Measurements from ENCODE around the gene FAM118A. TPM values are rescaled to one million over a fixed set of nuclear protein-coding genes. Genes with fewer than 3 reads are reported as not detected.
A peak's percentile ranks its signal among the peaks of the same experiment; 100 is the strongest.
"Not testable (repeated sequence)": the region's sequence is repeated elsewhere in the genome, so short reads cannot be mapped to it uniquely, and the experiment has no call there.

FAM118A gene
- total and polyA plus RNA-seq, 3 donors from 2014 or later: 70.8 to 104 (median 80.2) TPM

GRCh38 chr22:45320357-45320976, 10.7 kb downstream of the FAM118A start:
- peak overlapping the region; percentile 78 to 89 for H3K27ac ChIP-seq
- no peak for DNase-seq
- intact Hi-C loops (cut with DNase I; ENCODE audit: low total_unique reads): no loop called here
- no peaks in the 10 kb centered on the region for H3K27me3 ChIP-seq
- TF ChIP-seq POLR2A (IDR thresholded peaks at IDR 0.05) (no peak), CTCF (IDR thresholded peaks at IDR 0.05) (no peak)
- 80 to 82% methylated on average over 9 of the region's 9 CpGs for WGBS, 2 donors
- no peaks in the 10 kb centered on the region for H3K9me3 ChIP-seq
- H3K36me3 ChIP-seq (ENCODE audit: low read depth, missing control alignments): no peaks in the 10 kb centered on the region
- H3K4me1 ChIP-seq: peaks cover 31% of the 10 kb centered on the region
- no peak overlapping the region for H3K4me3 ChIP-seq

- Histone ChIP-seq H3K36me3 (ENCODE audit: low read depth, missing control alignments) (no peaks in the 10 kb centered on the region), H3K27me3 (no peaks in the 10 kb centered on the region), H3K9me3 (no peaks in the 10 kb centered on the region), H3K4me3 (no peak overlapping the region), H3K4me1 (peaks cover 25% of the 10 kb centered on the region), H3K27ac (no peak overlapping the region)
- intact Hi-C loops (cut with DNase I; ENCODE audit: low total_unique reads): no loop called here
- DNase-seq: no peak
- 76 to 83% methylated on average over 12 of the region's 12 CpGs for WGBS, 2 donors
- TF ChIP-seq POLR2A (IDR thresholded peaks at IDR 0.05): no peak
- no peak for TF ChIP-seq CTCF (IDR thresholded peaks at IDR 0.05)
Measured at GRCh38 chr22:45321827-45322226, 12.1 kb downstream of the FAM118A start.

DNA sequence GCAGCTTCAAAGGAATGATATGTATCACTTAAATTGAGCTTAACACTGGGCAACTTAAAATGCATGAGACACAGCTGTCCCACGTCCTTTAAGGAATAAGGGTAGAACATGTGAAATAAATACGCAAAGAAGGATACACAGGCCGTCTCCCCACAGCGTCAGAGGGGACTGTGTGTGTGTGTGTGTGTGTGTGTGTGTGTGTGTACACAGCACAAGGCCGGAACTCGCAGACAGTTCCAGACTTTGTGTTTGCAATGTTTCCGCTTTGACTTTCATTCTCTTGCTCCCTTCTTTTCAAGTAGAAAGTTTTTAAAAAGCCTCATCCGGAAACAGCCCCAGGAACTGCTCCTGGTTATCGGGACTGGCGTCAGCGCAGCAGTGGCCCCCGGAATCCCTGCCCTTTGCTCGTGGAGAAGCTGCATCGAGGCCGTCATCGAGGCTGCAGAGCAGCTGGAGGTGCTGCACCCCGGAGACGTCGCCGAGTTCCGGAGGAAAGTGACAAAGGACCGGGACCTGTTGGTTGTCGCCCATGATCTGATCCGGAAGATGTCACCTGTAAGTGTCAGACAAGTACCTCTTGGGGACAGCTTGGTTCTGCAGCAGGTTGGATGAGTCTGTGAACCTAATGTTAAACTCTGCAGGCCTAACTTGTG, 13.3 kb downstream of the FAM118A start:
- intact Hi-C loops (cut with DNase I; ENCODE audit: low total_unique reads): no loop called here
- TF ChIP-seq CTCF (IDR thresholded peaks at IDR 0.05): no peak
- TF ChIP-seq POLR2A (IDR thresholded peaks at IDR 0.05): no peak

GRCh38 chr22:45323695-45324094, 14.0 kb downstream of the FAM118A start:
- Histone ChIP-seq H3K4me3 (no peak overlapping the region), H3K9me3 (no peaks in the 10 kb centered on the region), H3K4me1 (peaks cover 12% of the 10 kb centered on the region), H3K27ac (no peak overlapping the region), H3K27me3 (no peaks in the 10 kb centered on the region), H3K36me3 (ENCODE audit: low read depth, missing control alignments) (no peaks in the 10 kb centered on the region)
- intact Hi-C loops (cut with DNase I; ENCODE audit: low total_unique reads): no loop called here
- no peak for TF ChIP-seq CTCF (IDR thresholded peaks at IDR 0.05)
- TF ChIP-seq POLR2A (IDR thresholded peaks at IDR 0.05): no peak
- WGBS, 2 donors: 85 to 88% methylated on average over 7 of the region's 7 CpGs
- no peak for DNase-seq

More for the DNA sequence above, 13.3 kb downstream of the FAM118A start:
- peaks cover 19% of the 10 kb centered on the region for H3K4me1 ChIP-seq
- no peak overlapping the region for H3K4me3 ChIP-seq
- no peak for DNase-seq
- 94 to 95% methylated on average over 24 of the region's 24 CpGs for WGBS, 2 donors
- H3K27ac ChIP-seq: no peak overlapping the region
- no peaks in the 10 kb centered on the region for H3K27me3 ChIP-seq
- H3K9me3 ChIP-seq: no peaks in the 10 kb centered on the region
- no peaks in the 10 kb centered on the region for H3K36me3 ChIP-seq (ENCODE audit: low read depth, missing control alignments)

- DNase-seq: no peak
- intact Hi-C loops (cut with DNase I; ENCODE audit: low total_unique reads): no loop called here
- H3K27me3 ChIP-seq: no peaks in the 10 kb centered on the region
- 95 to 96% methylated on average over 10 to 12 of the region's 12 CpGs for whole genome bisulfite sequencing, 2 donors
- H3K9me3 ChIP-seq: no peaks in the 10 kb centered on the region
- no peak overlapping the region for H3K4me3 ChIP-seq
- no peaks in the 10 kb centered on the region for H3K36me3 ChIP-seq (ENCODE audit: low read depth, missing control alignments)
- peaks cover 7% of the 10 kb centered on the region for H3K4me1 ChIP-seq
- TF ChIP-seq POLR2A (IDR thresholded peaks at IDR 0.05) (no peak), CTCF (IDR thresholded peaks at IDR 0.05) (no peak)
- H3K27ac ChIP-seq: no peak overlapping the region
Measured at GRCh38 chr22:45324311-45324711, 14.6 kb downstream of the FAM118A start.

DNA sequence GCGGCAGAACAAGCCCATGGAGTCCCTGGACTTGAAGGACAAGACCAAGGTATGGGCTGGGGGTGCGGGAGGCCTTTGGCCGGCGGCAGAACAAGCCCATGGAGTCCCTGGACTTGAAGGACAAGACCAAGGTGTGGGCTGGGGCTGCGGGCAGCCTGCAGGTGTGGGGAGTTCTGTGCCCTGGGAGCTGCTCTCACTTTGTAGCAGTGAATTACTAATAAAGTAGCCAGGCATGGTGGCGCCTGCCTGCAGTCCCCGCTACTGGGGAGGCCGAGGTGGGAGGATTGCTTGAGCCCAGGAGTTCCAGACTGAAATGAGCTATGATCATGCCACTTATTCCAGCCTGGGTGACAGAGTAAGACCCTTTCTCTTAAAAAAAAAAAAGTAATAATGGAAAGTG, 18.5 kb downstream of the FAM118A start:
- H3K9me3 ChIP-seq; H3K4me1 ChIP-seq; H3K27ac ChIP-seq; DNase-seq; H3K27me3 ChIP-seq; H3K36me3 ChIP-seq (ENCODE audit: low read depth, missing control alignments); H3K4me3 ChIP-seq; intact Hi-C loops (cut with DNase I; ENCODE audit: low total_unique reads): not testable (repeated sequence)
- 86 to 91% methylated on average over 7 of the region's 8 CpGs for WGBS, 2 donors
